Measurements from ENCODE around the gene FYN. TPM values are rescaled to one million over a fixed set of nuclear protein-coding genes. Genes with fewer than 3 reads are reported as not detected.

The FYN gene
- total and polyA plus RNA-seq, 10 of the 15 experiments (the other 5 are each of a cell fraction or from before 2014, with no cell fraction given), result 51.4 to 247 (median 138) TPM

DNA sequence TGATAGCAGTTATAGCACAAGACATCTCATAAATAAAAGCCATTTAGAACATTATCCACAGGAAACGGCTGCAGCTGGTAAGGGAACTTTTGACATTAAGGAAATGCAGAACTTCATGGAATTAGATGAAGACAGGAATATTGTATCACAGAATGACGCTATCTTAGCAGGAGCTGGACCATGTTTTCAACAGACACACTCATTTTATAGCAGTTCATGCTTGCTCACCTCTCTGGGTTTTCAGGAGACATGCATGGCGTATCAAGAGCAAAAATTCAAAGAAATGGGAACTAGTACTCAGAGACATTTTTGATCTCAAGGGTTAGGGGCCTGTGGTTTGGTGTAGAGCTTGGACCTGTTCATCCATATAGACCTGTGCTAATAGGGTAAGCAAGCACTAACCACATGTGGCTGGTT, 125.0 kb downstream of the FYN start:
- Histone ChIP-seq H3K9me3 (replicated peaks; ENCODE audit: control insufficient read depth, insufficient read depth, low read length) (no peaks in the 10 kb centered on the region; the same call in 2 of the 3 replicates), H3K27me3 (replicated peaks in 1 of 2; ENCODE audit: control insufficient read depth in 2 of 2, insufficient read depth in 2 of 2, low read length in 1 of 2) (no peaks in the 10 kb centered on the region), H3K36me3 (ENCODE audit: control insufficient read depth in 2 of 2, insufficient read depth in 2 of 2, low read length in 1 of 2) (peaks cover 3 to 8% of the 10 kb centered on the region in 2 experiments; a peak in 2 of 4 replicates), H3K79me2 (ENCODE audit: control insufficient read depth, insufficient read depth, low read length) (peaks cover 58% of the 10 kb centered on the region), H2AFZ (ENCODE audit: control insufficient read depth, low read depth, low read length) (no peak overlapping the region), H3K4me3 (no peak overlapping the region), H3K4me2 (ENCODE audit: control insufficient read depth, insufficient read depth) (peak overlapping the region; percentile 11; the same call in 1 of the 2 replicates), H3K9ac (ENCODE audit: control insufficient read depth, insufficient read depth, low read length) (no peak overlapping the region), H4K20me1 (ENCODE audit: control insufficient read depth, insufficient read depth) (no peaks in the 10 kb centered on the region), H3K4me1 (ENCODE audit: control insufficient read depth, insufficient read depth, low read length) (peaks cover 57% of the 10 kb centered on the region), H3K27ac (ENCODE audit: control insufficient read depth, insufficient read depth) (peak overlapping the region; percentile 60)
- FAIRE-seq, result no peak
- RAD21 ChIA-PET (ENCODE audit: unreplicated experiment), result interaction anchor here (1.0 to 11.3 kb wide), 12 partner anchors 9 to 125 kb away, joined by 3 to 158 read pairs (median 4); partner anchors contain the start of gene FYN
- no TSS peak for BruUV-seq (replicated peaks)
- SMC1A ChIA-PET (ENCODE audit: uncharacterized antibody, unreplicated experiment), result interaction anchor here (0.9 to 16.1 kb wide), 16 partner anchors 8 to 157 kb away, joined by 3 to 181 read pairs (median 7); no protein-coding TSS in a partner anchor
- DNase-seq (ENCODE audit: low read depth, low spot score), result no peak
- intact Hi-C loops (cut with micrococcal nuclease; ENCODE audit: unreplicated experiment), result no loop called here
- in situ Hi-C loops (cut with MboI), result loop anchor here (25.0 kb wide), 1 partner anchor 1889 kb away; no protein-coding TSS in a partner anchor
- 11% methylated on average over 3 of the region's 3 CpGs for WGBS (ENCODE audit: insufficient coverage, insufficient replicate concordance, low lambda C conversion rate, missing lambda C conversion rate)
- POLR2A ChIA-PET, result interaction anchor here (2.2 to 2.5 kb wide), 2 partner anchors 14 to 18 kb away, joined by 9 to 10 read pairs; no protein-coding TSS in a partner anchor
- ATAC-seq, result peak; percentile 86
- CTCF ChIA-PET, result interaction anchor here (0.8 to 3.6 kb wide), 6 partner anchors 15 to 122 kb away, joined by 3 to 26 read pairs (median 6); no protein-coding TSS in a partner anchor
- no peak for TF ChIP-seq ASH2L (IDR thresholded peaks at IDR 0.05; ENCODE audit: borderline replicate concordance, low read depth)
- TF ChIP-seq CHD4 (IDR thresholded peaks at IDR 0.05), result no peak
- no peak for TF ChIP-seq NR2C1 (IDR thresholded peaks at IDR 0.05)
- no peak; a peak in 1 of 4 replicates for TF ChIP-seq BHLHE40 (IDR thresholded peaks at IDR 0.05; ENCODE audit: borderline replicate concordance in 1 of 2, low read depth in 2 of 2, low read length in 1 of 2)
- TF ChIP-seq SRF (IDR thresholded peaks at IDR 0.05; ENCODE audit: low read depth in 2 of 2, low read length in 2 of 2), result no peak
- TF ChIP-seq RB1 (IDR thresholded peaks at IDR 0.05; ENCODE audit: borderline replicate concordance), result no peak
- TF ChIP-seq, protein P1, sequence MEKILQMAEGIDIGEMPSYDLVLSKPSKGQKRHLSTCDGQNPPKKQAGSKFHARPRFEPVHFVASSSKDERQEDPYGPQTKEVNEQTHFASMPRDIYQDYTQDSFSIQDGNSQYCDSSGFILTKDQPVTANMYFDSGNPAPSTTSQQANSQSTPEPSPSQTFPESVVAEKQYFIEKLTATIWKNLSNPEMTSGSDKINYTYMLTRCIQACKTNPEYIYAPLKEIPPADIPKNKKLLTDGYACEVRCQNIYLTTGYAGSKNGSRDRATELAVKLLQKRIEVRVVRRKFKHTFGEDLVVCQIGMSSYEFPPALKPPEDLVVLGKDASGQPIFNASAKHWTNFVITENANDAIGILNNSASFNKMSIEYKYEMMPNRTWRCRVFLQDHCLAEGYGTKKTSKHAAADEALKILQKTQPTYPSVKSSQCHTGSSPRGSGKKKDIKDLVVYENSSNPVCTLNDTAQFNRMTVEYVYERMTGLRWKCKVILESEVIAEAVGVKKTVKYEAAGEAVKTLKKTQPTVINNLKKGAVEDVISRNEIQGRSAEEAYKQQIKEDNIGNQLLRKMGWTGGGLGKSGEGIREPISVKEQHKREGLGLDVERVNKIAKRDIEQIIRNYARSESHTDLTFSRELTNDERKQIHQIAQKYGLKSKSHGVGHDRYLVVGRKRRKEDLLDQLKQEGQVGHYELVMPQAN (conservative IDR thresholded peaks at IDR 0.05), result no peak
- no peak for TF ChIP-seq STAT3 (IDR thresholded peaks at IDR 0.05; ENCODE audit: low read depth, low read length)
- TF ChIP-seq, protein P2, sequence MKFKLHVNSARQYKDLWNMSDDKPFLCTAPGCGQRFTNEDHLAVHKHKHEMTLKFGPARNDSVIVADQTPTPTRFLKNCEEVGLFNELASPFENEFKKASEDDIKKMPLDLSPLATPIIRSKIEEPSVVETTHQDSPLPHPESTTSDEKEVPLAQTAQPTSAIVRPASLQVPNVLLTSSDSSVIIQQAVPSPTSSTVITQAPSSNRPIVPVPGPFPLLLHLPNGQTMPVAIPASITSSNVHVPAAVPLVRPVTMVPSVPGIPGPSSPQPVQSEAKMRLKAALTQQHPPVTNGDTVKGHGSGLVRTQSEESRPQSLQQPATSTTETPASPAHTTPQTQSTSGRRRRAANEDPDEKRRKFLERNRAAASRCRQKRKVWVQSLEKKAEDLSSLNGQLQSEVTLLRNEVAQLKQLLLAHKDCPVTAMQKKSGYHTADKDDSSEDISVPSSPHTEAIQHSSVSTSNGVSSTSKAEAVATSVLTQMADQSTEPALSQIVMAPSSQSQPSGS (IDR thresholded peaks at IDR 0.05; ENCODE audit: low read length), result peak; percentile 73
- TF ChIP-seq SIN3A (IDR thresholded peaks at IDR 0.05; ENCODE audit: low read depth, low read length), result no peak
- no peak for TF ChIP-seq RAD51 (IDR thresholded peaks at IDR 0.05)
- TF ChIP-seq, protein P3, sequence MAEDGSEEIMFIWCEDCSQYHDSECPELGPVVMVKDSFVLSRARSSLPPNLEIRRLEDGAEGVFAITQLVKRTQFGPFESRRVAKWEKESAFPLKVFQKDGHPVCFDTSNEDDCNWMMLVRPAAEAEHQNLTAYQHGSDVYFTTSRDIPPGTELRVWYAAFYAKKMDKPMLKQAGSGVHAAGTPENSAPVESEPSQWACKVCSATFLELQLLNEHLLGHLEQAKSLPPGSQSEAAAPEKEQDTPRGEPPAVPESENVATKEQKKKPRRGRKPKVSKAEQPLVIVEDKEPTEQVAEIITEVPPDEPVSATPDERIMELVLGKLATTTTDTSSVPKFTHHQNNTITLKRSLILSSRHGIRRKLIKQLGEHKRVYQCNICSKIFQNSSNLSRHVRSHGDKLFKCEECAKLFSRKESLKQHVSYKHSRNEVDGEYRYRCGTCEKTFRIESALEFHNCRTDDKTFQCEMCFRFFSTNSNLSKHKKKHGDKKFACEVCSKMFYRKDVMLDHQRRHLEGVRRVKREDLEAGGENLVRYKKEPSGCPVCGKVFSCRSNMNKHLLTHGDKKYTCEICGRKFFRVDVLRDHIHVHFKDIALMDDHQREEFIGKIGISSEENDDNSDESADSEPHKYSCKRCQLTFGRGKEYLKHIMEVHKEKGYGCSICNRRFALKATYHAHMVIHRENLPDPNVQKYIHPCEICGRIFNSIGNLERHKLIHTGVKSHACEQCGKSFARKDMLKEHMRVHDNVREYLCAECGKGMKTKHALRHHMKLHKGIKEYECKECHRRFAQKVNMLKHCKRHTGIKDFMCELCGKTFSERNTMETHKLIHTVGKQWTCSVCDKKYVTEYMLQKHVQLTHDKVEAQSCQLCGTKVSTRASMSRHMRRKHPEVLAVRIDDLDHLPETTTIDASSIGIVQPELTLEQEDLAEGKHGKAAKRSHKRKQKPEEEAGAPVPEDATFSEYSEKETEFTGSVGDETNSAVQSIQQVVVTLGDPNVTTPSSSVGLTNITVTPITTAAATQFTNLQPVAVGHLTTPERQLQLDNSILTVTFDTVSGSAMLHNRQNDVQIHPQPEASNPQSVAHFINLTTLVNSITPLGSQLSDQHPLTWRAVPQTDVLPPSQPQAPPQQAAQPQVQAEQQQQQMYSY (CRISPR knock-in tag; IDR thresholded peaks at IDR 0.05), result no peak
